GM20000 (cell line): ENCODE data around the gene PADI1.

ENCODE experiments used
- DNase-seq: peaks from one replicate; pipeline ENCODE4 v3.0.0; 2012; ENCODE audit warnings: low spot score
- TF ChIP-seq, protein P1 (sequence below): IDR thresholded peaks from 2 replicates; pipeline ENCODE4 v1.5.1; 2012; ENCODE audit warnings: mild to moderate bottlenecking, control low read depth; ENCODE audit errors: extremely low read depth, missing control alignments

Gene PADI1

GRCh38 chr1:17293681-17294425, 88.9 kb downstream of the PADI1 start:
- DNase-seq = no peak
- TF ChIP-seq, protein P1, sequence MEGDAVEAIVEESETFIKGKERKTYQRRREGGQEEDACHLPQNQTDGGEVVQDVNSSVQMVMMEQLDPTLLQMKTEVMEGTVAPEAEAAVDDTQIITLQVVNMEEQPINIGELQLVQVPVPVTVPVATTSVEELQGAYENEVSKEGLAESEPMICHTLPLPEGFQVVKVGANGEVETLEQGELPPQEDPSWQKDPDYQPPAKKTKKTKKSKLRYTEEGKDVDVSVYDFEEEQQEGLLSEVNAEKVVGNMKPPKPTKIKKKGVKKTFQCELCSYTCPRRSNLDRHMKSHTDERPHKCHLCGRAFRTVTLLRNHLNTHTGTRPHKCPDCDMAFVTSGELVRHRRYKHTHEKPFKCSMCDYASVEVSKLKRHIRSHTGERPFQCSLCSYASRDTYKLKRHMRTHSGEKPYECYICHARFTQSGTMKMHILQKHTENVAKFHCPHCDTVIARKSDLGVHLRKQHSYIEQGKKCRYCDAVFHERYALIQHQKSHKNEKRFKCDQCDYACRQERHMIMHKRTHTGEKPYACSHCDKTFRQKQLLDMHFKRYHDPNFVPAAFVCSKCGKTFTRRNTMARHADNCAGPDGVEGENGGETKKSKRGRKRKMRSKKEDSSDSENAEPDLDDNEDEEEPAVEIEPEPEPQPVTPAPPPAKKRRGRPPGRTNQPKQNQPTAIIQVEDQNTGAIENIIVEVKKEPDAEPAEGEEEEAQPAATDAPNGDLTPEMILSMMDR = no peak

DNA sequence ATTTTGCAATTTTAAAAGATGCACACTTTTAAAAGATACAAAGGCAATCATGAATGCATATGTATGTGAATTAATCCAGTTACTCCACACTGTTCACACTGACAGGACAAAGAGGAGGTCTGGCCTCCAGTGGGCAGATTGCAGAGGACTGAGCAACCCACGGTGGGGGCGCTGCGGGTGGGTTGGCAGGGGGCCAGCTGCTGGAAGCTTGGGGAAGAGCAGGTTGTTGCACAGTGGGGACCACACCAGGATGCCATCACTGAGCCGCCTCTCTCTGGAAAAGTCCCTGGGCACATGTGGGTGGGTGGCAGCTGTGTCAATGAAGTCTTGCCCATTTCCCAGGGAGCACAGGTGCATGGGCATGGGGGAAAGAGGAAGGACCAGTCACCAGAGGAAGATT, 90.4 kb downstream of the PADI1 start:
- no peak for DNase-seq
- TF ChIP-seq, protein P1 = no peak
